Heart left ventricle (tissue), 16 donors: ENCODE data around the gene FBXW8. TPM values are rescaled to one million over a fixed set of nuclear protein-coding genes. Genes with fewer than 3 reads are reported as not detected.

Experiments
- ATAC-seq, 4 donors: fragments of 200-7000 bp; cut with Tn5 transposase; one replicate each; pipeline ENCODE4 v1.9.1; 2020 to 2022; ENCODE audit warnings: moderate library complexity in 4 of 4, mild to moderate bottlenecking in 3 of 4, moderate number of reproducible peaks in 1 of 4
- DNase-seq, 5 donors: peaks; one replicate each; pipeline ENCODE4 v3.0.0-alpha.2; 2020
- H3K27ac ChIP-seq, 12 donors: fragments of 200-600 bp; sonication (generic) in 4 of 12; one replicate each; pipeline versions ENCODE4 v1.5.0 to v1.8.0; 2016 to 2022; ENCODE audit warnings: mild to moderate bottlenecking in 2 of 12
- H3K27me3 ChIP-seq, 9 donors: fragments of 200-600 bp; sonication (generic) in 2 of 9; one replicate each; pipeline versions ENCODE4 v1.5.1 to v1.8.0; 2016 to 2022; ENCODE audit warnings: mild to moderate bottlenecking in 3 of 9
- H3K36me3 ChIP-seq, 9 donors: fragments of 200-600 bp; sonication (generic) in 2 of 9; one replicate each; pipeline versions ENCODE4 v1.5.0 to v1.8.0; 2018 to 2022; ENCODE audit warnings: mild to moderate bottlenecking in 2 of 9
- H3K4me1 ChIP-seq, 12 donors: fragments of 200-600 bp; sonication (generic) in 4 of 12; one replicate each; pipeline versions ENCODE4 v1.5.0 to v1.8.0; 2016 to 2022; ENCODE audit warnings: mild to moderate bottlenecking in 3 of 12
- H3K4me3 ChIP-seq, 12 donors: fragments of 200-600 bp; sonication (generic) in 4 of 12; one replicate each; pipeline versions ENCODE4 v1.5.0 to v1.8.0; 2017 to 2022; ENCODE audit warnings: mild to moderate bottlenecking in 9 of 12, moderate library complexity in 4 of 12
- H3K9me3 ChIP-seq, 12 donors: fragments of 200-600 bp; sonication (generic) in 4 of 12; one replicate each; pipeline versions ENCODE4 v1.5.0 to v1.8.0; 2016 to 2022; ENCODE audit warnings: mild to moderate bottlenecking in 1 of 12
- POLR2A ChIP-seq, 2 donors: fragments of 450-650 bp; IDR thresholded peaks; one replicate each; pipeline ENCODE4 v1.6.1; 2017; ENCODE audit warnings: antibody characterized with exemption in 2 of 2, mild to moderate bottlenecking in 2 of 2, moderate library complexity in 2 of 2
- WGBS, 4 donors: extraction: QIAGEN DNeasy Blood & Tissue Kit in 2 of 4; methylation state at CpG; one replicate each; pipeline versions ENCODE4 v1.1.5 to v1.1.7; 2013 to 2018; 5-methylcytosine and 5-hydroxymethylcytosine counted together
- intact Hi-C, 10 donors: fragments of 100-400 bp; cut with DNase I; formaldehyde crosslinking; loops; one replicate each; pipeline versions ENCODE4 v1.11.1 to v1.14.2; 2022
- polyA plus RNA-seq, 2 donors: library from polyadenylated mRNA; stranded (reverse); fragments of 200-250 nt; gene quantifications; one replicate each; pipeline ENCODE4 v1.2.3, GENCODE V29; 2013
- total RNA-seq, 9 donors: library from RNA; depleted of rRNA in 2 of 9; stranded (reverse); fragments of >200 nt in 2 of 9; fragmentation: NEBNext Ultra II Directional in 3 of 9; extraction: Animal tissue kit (Norgen Biotek cat#: 25700) in 3 of 9; gene quantifications; one replicate each; pipeline versions ENCODE4 v1.1.0 to v1.2.4, GENCODE V29; 2016 to 2023
- TF ChIP-seq, protein P1 (sequence below), 12 donors: fragments of 200-600 bp; sonication (generic) in 4 of 12; IDR thresholded peaks; one replicate each; pipeline versions ENCODE4 v1.5.0 to v1.8.0; 2018 to 2022; ENCODE audit warnings: antibody characterized with exemption in 12 of 12, mild to moderate bottlenecking in 5 of 12
- donor health status: ischemic (EF 13 %, LVEDD 7.1; RV severe dilation, severe dysfunction).
- donor health status: healthy with polysubstance abuse.
- donor health status: DM: no; HTN: yes; CAD: no.
- donor health status: DM: no; HTN: no; CAD: no.
- donor health status: ischemic (EF 25% LVEDD 6.9; RV normal size, moderate dysfunction).
- donor health status: ischemic (EF 25% LVEDD 5.7; RV mildly dilated, moderate dysfunction).
- donor health status: healthy.
- donor health status: DM: yes; HTN: yes; CAD: no.
- donor health status: ischemic (EF 35%, LVEDD 5.7; RV mildly dilated, moderate dysfunction).
- donor health status: nonischemic (EF 11% LVEDD 7.7; RV severe dilation, severe dysfunction).
- donor health status: DM: yes; HTN: yes; CAD: no.
- donor health status: PGD.
- donor health status: ischemic (EF 29% LVEDD 5.4; RV normal size, mild dysfunction).
- donor health status: nonischemic (EF 23%, LVEDD 6.1; RV moderate dilation, normal function).

Gene FBXW8
- total and polyA plus RNA-seq, 11 donors, result 2.4 to 9.7 (median 7.0) TPM

DNA sequence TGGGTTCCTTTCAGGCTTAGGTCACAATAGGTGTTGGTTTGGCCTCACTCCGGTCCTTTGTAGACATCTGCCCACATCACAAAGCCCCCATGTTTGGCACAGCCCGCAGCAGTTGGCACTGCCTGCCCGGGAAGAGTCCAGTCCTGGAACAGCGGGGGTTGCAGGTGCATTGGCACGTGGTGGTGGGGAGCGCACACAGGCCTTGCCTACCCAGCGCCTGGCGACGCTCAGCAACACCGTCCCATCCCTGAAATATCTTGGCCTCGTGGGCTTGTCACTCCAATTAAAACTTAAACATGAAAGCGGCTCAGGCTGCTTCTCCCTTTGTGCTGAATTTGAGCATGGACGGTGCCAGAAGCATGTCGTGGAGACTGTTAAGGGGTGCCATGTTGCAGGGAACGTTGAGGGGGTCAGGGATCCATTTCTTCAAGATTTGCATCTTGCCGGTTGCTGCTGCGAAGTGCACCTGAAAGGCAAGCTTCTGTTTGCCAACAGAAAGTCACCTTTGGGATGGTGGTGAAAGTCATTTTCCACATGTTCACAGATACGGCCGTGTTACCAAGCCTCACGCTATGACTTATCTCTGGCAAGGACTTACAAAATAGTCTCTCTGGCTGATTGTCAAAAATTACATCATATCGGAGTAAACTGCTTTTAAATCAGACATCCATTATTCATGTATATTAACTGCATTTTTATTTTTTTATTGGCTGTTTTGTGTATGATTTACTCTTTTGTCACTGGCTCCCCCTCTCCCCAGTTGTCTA is 91.5 kb downstream of the FBXW8 start:
- H3K27ac ChIP-seq, result peak overlapping the region in 6 of 12 donors; percentile 9 to 71 (median 33)
- no peak for TF ChIP-seq POLR2A (IDR thresholded peaks at IDR 0.05)
- TF ChIP-seq, protein P1, sequence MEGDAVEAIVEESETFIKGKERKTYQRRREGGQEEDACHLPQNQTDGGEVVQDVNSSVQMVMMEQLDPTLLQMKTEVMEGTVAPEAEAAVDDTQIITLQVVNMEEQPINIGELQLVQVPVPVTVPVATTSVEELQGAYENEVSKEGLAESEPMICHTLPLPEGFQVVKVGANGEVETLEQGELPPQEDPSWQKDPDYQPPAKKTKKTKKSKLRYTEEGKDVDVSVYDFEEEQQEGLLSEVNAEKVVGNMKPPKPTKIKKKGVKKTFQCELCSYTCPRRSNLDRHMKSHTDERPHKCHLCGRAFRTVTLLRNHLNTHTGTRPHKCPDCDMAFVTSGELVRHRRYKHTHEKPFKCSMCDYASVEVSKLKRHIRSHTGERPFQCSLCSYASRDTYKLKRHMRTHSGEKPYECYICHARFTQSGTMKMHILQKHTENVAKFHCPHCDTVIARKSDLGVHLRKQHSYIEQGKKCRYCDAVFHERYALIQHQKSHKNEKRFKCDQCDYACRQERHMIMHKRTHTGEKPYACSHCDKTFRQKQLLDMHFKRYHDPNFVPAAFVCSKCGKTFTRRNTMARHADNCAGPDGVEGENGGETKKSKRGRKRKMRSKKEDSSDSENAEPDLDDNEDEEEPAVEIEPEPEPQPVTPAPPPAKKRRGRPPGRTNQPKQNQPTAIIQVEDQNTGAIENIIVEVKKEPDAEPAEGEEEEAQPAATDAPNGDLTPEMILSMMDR (IDR thresholded peaks at IDR 0.05), result no peak
- no peak for DNase-seq
- 44 to 65% (median 61%) methylated on average over 20 to 21 of the region's 21 CpGs for WGBS, 4 donors
- no peaks in the 10 kb centered on the region for H3K9me3 ChIP-seq
- peak in 3 of 4 donors; percentile 50 to 60 (median 57) for ATAC-seq
- intact Hi-C loops, result loop anchor here in 1 of 10 donors (10.0 kb wide), 1 partner anchor 297 kb away; no protein-coding TSS in a partner anchor
- peaks cover 0 to 31% (median 6%) of the 10 kb centered on the region in 12 donors for H3K4me1 ChIP-seq
- H3K27me3 ChIP-seq, result no peaks in the 10 kb centered on the region
- peaks cover 0 to 40% (median 29%) of the 10 kb centered on the region in 9 donors for H3K36me3 ChIP-seq
- H3K4me3 ChIP-seq, result no peak overlapping the region

DNA sequence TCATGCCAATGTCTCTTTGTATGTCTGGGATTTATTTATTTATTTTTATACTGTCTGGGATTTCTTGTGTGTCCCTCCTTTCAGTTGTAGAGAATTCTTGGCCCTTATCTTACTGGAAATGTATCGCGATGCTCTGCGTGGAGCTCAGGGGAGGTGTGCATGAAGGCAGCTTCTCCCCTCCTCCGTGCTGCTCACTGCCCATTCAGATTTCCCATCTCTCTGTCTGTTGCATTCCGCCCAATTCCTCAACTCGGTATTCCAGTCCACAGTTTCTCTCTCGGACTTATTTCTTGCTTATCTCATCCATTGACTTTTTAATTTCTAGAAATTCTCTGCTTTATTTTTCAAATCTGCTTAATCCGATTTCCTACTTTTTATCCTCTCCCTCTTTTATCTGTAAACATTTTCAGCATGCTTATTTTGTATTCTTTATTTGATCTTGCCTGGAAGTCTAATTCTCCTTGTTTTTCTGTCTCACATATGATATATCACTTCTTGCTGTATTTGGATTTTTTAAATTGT is 93.2 kb downstream of the FBXW8 start:
- Histone ChIP-seq H3K27me3 (no peaks in the 10 kb centered on the region), H3K4me3 (no peak overlapping the region), H3K27ac (no peak overlapping the region), H3K4me1 (peaks cover 0 to 27% (median 6%) of the 10 kb centered on the region in 12 donors), H3K9me3 (no peaks in the 10 kb centered on the region), H3K36me3 (peaks cover 0 to 43% (median 33%) of the 10 kb centered on the region in 9 donors)
- DNase-seq, result no peak
- ATAC-seq, result no peak
- intact Hi-C loops, result loop anchor here in 1 of 10 donors (10.0 kb wide), 1 partner anchor 299 kb away; no protein-coding TSS in a partner anchor
- 89 to 90% (median 89%) methylated on average over 8 of the region's 8 CpGs for WGBS, 4 donors
- no peak for TF ChIP-seq POLR2A (IDR thresholded peaks at IDR 0.05)
- TF ChIP-seq, protein P1 (IDR thresholded peaks at IDR 0.05), result no peak

- Histone ChIP-seq H3K27me3 (no peaks in the 10 kb centered on the region), H3K4me1 (peaks cover 0 to 20% (median 8%) of the 10 kb centered on the region in 12 donors), H3K9me3 (no peaks in the 10 kb centered on the region), H3K27ac (no peak overlapping the region), H3K36me3 (peaks cover 0 to 46% (median 33%) of the 10 kb centered on the region in 9 donors), H3K4me3 (no peak overlapping the region)
- DNase-seq (no peak), ATAC-seq (no peak)
- intact Hi-C loops, result loop anchor here in 1 of 10 donors (10.0 kb wide), 1 partner anchor 301 kb away; no protein-coding TSS in a partner anchor
- no peak for TF ChIP-seq POLR2A (IDR thresholded peaks at IDR 0.05)
- TF ChIP-seq, protein P1 (IDR thresholded peaks at IDR 0.05), result no peak
- 76 to 79% (median 77%) methylated on average over 11 of the region's 11 CpGs for WGBS, 4 donors
These were observed 94.8 kb downstream of the FBXW8 start for GRCh38 chr12:117005417-117006046.

DNA sequence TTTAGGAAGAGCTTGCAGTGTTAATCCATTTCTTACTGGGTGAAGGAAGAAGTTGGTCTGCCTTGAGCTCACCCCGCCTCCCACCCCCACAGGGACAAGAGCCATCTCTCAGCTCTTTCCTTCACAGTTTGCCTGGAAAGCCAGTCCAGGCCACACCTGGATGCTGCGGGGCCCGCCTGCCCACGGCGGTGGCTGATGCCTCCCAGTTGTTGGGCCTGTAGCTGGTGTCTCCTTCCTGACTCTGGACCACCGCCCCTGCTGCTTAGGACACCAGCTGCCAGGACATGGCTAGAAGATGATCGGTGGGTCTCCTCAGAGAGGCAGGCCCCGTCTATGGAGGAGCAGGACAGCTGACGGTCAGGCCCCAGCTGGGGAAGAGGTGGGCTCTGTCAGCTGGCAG is 95.6 kb downstream of the FBXW8 start:
- no peak for ATAC-seq
- H3K4me3 ChIP-seq, result no peak overlapping the region
- no peak for TF ChIP-seq POLR2A (IDR thresholded peaks at IDR 0.05)
- TF ChIP-seq, protein P1 (IDR thresholded peaks at IDR 0.05), result no peak
- H3K9me3 ChIP-seq, result no peaks in the 10 kb centered on the region
- WGBS, 4 donors, result 91 to 96% (median 94%) methylated on average over 9 of the region's 9 CpGs
- DNase-seq, result no peak
- peaks cover 0 to 27% (median 8%) of the 10 kb centered on the region in 12 donors for H3K4me1 ChIP-seq
- peaks cover 0 to 50% (median 33%) of the 10 kb centered on the region in 9 donors for H3K36me3 ChIP-seq
- H3K27me3 ChIP-seq, result no peaks in the 10 kb centered on the region
- intact Hi-C loops, result loop anchor here in 1 of 10 donors (10.0 kb wide), 1 partner anchor 302 kb away; no protein-coding TSS in a partner anchor
- no peak overlapping the region for H3K27ac ChIP-seq
